Thoracic aorta (tissue), 2 donors: Measurements from ENCODE around the gene PLCH1. TPM values are rescaled to one million over a fixed set of nuclear protein-coding genes. Genes with fewer than 3 reads are reported as not detected.

Experiments
- ATAC-seq: fragments of 150-250 bp; one replicate; pipeline ENCODE4 v1.8.0; 2017; ENCODE audit warnings: low read depth; ENCODE audit not compliant: insufficient number of reproducible peaks, low FRiP score
- DNase-seq: peaks from one replicate; pipeline ENCODE4 v3.0.0-alpha.2; 2020; ENCODE audit warnings: low spot score
- H3K27ac ChIP-seq, 2 donors: fragments of 200-600 bp; sonication (generic); 1 replicate in 1 of 2; 2 replicates in 1 of 2; pipeline ENCODE4 v1.5.1; 2016; ENCODE audit warnings: mild to moderate bottlenecking in 2 of 2, moderate library complexity in 2 of 2
- H3K27me3 ChIP-seq: fragments of 200-600 bp; sonication (generic); replicated peaks from 2 replicates; pipeline ENCODE4 v1.6.0; 2016; ENCODE audit warnings: mild to moderate bottlenecking; ENCODE audit not compliant: insufficient read depth
- H3K36me3 ChIP-seq: fragments of 200-600 bp; sonication (generic); one replicate; pipeline ENCODE4 v1.5.1; 2016
- H3K4me1 ChIP-seq, 2 donors: fragments of 200-600 bp; sonication (generic); 1 replicate in 1 of 2; 2 replicates in 1 of 2; pipeline versions ENCODE4 v1.5.1 to v1.6.0; 2016; ENCODE audit warnings: low read depth in 2 of 2, mild to moderate bottlenecking in 1 of 2; ENCODE audit not compliant: control insufficient read depth in 1 of 2
- H3K4me3 ChIP-seq: fragments of 200-600 bp; sonication (generic); 2 replicates; pipeline ENCODE4 v1.5.1; 2016; ENCODE audit warnings: mild to moderate bottlenecking
- H3K9me3 ChIP-seq: fragments of 200-600 bp; sonication (generic); 2 replicates; pipeline ENCODE4 v1.5.1; 2016
- CTCF ChIP-seq: fragments of 200-600 bp; sonication (generic); IDR thresholded peaks from one replicate; pipeline ENCODE4 v1.5.1; 2019; ENCODE audit warnings: antibody characterized with exemption
- total RNA-seq, 2 donors: library from RNA; depleted of rRNA; stranded (reverse); fragments of >200 nt; gene quantifications; one replicate each; pipeline versions ENCODE4 v1.1.0 to v1.2.3, GENCODE V29; 2016

Gene PLCH1
- total RNA-seq, 2 donors from 2014 or later: 0.28 TPM; not detected in 1

- Histone ChIP-seq H3K27ac (no peak overlapping the region), H3K4me3 (no peak overlapping the region), H3K9me3 (no peaks in the 10 kb centered on the region), H3K27me3 (no peaks in the 10 kb centered on the region), H3K4me1 (no peaks in the 10 kb centered on the region), H3K36me3 (no peaks in the 10 kb centered on the region)
- DNase-seq: no peak
- TF ChIP-seq CTCF: no peak
- ATAC-seq: no peak
Observed at GRCh38 chr3:155326244-155326643, 418.6 kb downstream of the PLCH1 start.

Other genes starting within 250 kb of the PLCH1 start
- gene C3orf33, start 61.2 kb upstream of the PLCH1 start, total RNA-seq: 1 to 10 TPM in 1 of 2 donors, under 1 TPM in 1; 0.92 to 1.5 TPM
- gene SLC33A1, start 109.4 kb upstream of the PLCH1 start, total RNA-seq: 10 to 100 TPM; 27.3 to 30.7 TPM
- gene GMPS, start 125.6 kb upstream of the PLCH1 start, total RNA-seq: 10 to 100 TPM; 30.2 to 31.8 TPM